ENCODE measurements around the gene CEP41.

The CEP41 gene

GRCh38 chr7:130468612-130469011, 27.8 kb upstream of the CEP41 start:
- TF ChIP-seq POU6F1 (CRISPR knock-in tag; IDR thresholded peaks at IDR 0.05; ENCODE audit: borderline replicate concordance, low read depth) (no peak), RARB (CRISPR knock-in tag; IDR thresholded peaks at IDR 0.05) (no peak), ESRRG (CRISPR knock-in tag; IDR thresholded peaks at IDR 0.05) (no peak), SNAI2 (CRISPR knock-in tag; IDR thresholded peaks at IDR 0.05) (no peak), ISL1 (CRISPR knock-in tag; IDR thresholded peaks at IDR 0.05) (peak; percentile 86), TCF4 (CRISPR knock-in tag; IDR thresholded peaks at IDR 0.05; ENCODE audit: borderline replicate concordance) (no peak)
- no peak for ATAC-seq

GRCh38 chr7:130463553-130464434, 23.0 kb upstream of the CEP41 start:
- no peak; the same call in 2 of the 3 replicates for ATAC-seq
- no peak for TF ChIP-seq POU6F1 (CRISPR knock-in tag; IDR thresholded peaks at IDR 0.05; ENCODE audit: borderline replicate concordance, low read depth)
- no peak for TF ChIP-seq BACH2 (CRISPR knock-in tag; IDR thresholded peaks at IDR 0.05; ENCODE audit: borderline replicate concordance)
- no peak for TF ChIP-seq PATZ1 (CRISPR knock-in tag; IDR thresholded peaks at IDR 0.05; ENCODE audit: borderline replicate concordance)
- no peak for TF ChIP-seq SNAI2 (CRISPR knock-in tag; IDR thresholded peaks at IDR 0.05)
- TF ChIP-seq CSRNP3 (CRISPR knock-in tag; IDR thresholded peaks at IDR 0.05) = no peak
- TF ChIP-seq ZNF8 (CRISPR knock-in tag; IDR thresholded peaks at IDR 0.05) = no peak
- TF ChIP-seq OSR1 (CRISPR knock-in tag; IDR thresholded peaks at IDR 0.05) = no peak
- no peak for TF ChIP-seq ESRRG (CRISPR knock-in tag; IDR thresholded peaks at IDR 0.05)

GRCh38 chr7:130461272-130461671, 20.5 kb upstream of the CEP41 start:
- no peak for ATAC-seq
- TF ChIP-seq TOX (CRISPR knock-in tag; IDR thresholded peaks at IDR 0.05; ENCODE audit: borderline replicate concordance) = no peak
- TF ChIP-seq OSR1 (CRISPR knock-in tag; IDR thresholded peaks at IDR 0.05) = no peak
- TF ChIP-seq ISL1 (CRISPR knock-in tag; IDR thresholded peaks at IDR 0.05) = no peak
- no peak for TF ChIP-seq PATZ1 (CRISPR knock-in tag; IDR thresholded peaks at IDR 0.05; ENCODE audit: borderline replicate concordance)
- TF ChIP-seq CREB5 (CRISPR knock-in tag; IDR thresholded peaks at IDR 0.05; ENCODE audit: low read depth) = no peak
- TF ChIP-seq ZNF565 (CRISPR knock-in tag; conservative IDR thresholded peaks at IDR 0.05; ENCODE audit: low read depth) = no peak
- TF ChIP-seq TSHZ2 (CRISPR knock-in tag; IDR thresholded peaks at IDR 0.05) = no peak

Measured in SK-N-SH treated with all-trans-retinoic acid at 6 μM for 48 hours (cell line).